ENCODE results near the gene MORN1.

Gene MORN1

GRCh38 chr1:2354511-2355372 lies 36.6 kb downstream of the MORN1 start:
- H3K27me3 ChIP-seq (ENCODE audit: insufficient read depth, low read length), result no peaks in the 10 kb centered on the region
- H2AFZ ChIP-seq (ENCODE audit: low read length, unreplicated experiment), result no peak overlapping the region
- no peaks in the 10 kb centered on the region for H3K4me1 ChIP-seq (ENCODE audit: control insufficient read depth, insufficient read depth, low read length, unreplicated experiment)
- no peaks in the 10 kb centered on the region for H3K36me3 ChIP-seq (ENCODE audit: insufficient read depth, low read length)
- no peaks in the 10 kb centered on the region for H3K79me2 ChIP-seq (ENCODE audit: control insufficient read depth, insufficient read depth, low read length, unreplicated experiment)
- H3K27ac ChIP-seq (ENCODE audit: low read depth, low read length), result no peak overlapping the region
- no peak overlapping the region for H3K4me3 ChIP-seq (ENCODE audit: low read depth, low read length)

DNA sequence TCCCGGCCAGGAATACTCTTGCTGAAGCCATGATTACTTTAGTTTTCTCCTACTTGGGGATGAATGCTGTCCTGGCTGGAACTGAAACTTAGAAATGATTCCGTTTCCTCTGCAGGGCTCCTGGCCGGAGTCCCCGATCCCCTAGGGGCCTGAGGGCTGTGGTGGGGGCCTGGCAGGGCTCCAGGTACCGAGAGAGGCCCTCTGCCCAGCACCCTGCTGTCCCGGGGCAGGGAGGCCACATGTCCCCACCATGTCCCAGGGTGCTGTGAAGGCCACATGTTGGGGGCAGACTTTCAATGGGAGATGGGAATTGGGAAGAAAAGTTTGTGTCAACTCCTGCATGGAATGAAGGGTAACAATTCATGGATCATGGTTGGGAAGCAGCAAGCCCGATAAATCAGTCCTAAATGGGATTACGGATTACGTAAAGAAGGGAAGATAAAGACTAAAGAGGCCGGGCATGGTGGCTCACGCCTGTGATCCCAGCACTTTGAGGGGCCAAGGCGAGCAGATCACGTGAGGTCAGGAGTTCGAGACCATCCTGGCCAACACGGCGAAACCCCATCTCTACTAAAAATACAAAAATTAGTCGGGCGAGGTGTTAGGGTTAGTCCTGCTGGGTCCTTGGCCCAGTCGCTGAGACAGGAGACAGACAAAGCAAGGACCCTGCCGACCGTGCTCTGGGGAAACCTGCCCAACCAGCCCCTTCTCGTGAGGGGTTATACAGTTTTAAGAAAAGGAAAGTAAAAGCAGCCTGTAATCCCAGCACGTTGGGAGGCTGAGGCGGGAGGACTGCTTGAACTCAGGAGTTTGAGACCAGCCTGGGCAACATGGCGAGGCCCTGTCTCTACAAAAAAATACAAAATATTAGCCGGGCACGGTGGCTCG lies 37.6 kb downstream of the MORN1 start:
- no peak overlapping the region for H3K27ac ChIP-seq (ENCODE audit: low read depth, low read length)
- H3K79me2 ChIP-seq (ENCODE audit: control insufficient read depth, insufficient read depth, low read length, unreplicated experiment), result no peaks in the 10 kb centered on the region
- H3K27me3 ChIP-seq (ENCODE audit: insufficient read depth, low read length), result no peaks in the 10 kb centered on the region
- H3K4me1 ChIP-seq (ENCODE audit: control insufficient read depth, insufficient read depth, low read length, unreplicated experiment), result no peaks in the 10 kb centered on the region
- no peak overlapping the region for H3K4me3 ChIP-seq (ENCODE audit: low read depth, low read length)
- no peaks in the 10 kb centered on the region for H3K36me3 ChIP-seq (ENCODE audit: insufficient read depth, low read length)
- no peak overlapping the region for H2AFZ ChIP-seq (ENCODE audit: low read length, unreplicated experiment)

- Histone ChIP-seq H3K4me3 (ENCODE audit: low read depth, low read length) (no peak overlapping the region), H3K36me3 (ENCODE audit: insufficient read depth, low read length) (no peaks in the 10 kb centered on the region), H3K27me3 (ENCODE audit: insufficient read depth, low read length) (no peaks in the 10 kb centered on the region), H3K4me1 (ENCODE audit: control insufficient read depth, insufficient read depth, low read length, unreplicated experiment) (no peaks in the 10 kb centered on the region), H3K27ac (ENCODE audit: low read depth, low read length) (no peak overlapping the region), H2AFZ (ENCODE audit: low read length, unreplicated experiment) (no peak overlapping the region), H3K79me2 (ENCODE audit: control insufficient read depth, insufficient read depth, low read length, unreplicated experiment) (no peaks in the 10 kb centered on the region)
Measured at GRCh38 chr1:2352897-2353550, 38.3 kb downstream of the MORN1 start.

DNA sequence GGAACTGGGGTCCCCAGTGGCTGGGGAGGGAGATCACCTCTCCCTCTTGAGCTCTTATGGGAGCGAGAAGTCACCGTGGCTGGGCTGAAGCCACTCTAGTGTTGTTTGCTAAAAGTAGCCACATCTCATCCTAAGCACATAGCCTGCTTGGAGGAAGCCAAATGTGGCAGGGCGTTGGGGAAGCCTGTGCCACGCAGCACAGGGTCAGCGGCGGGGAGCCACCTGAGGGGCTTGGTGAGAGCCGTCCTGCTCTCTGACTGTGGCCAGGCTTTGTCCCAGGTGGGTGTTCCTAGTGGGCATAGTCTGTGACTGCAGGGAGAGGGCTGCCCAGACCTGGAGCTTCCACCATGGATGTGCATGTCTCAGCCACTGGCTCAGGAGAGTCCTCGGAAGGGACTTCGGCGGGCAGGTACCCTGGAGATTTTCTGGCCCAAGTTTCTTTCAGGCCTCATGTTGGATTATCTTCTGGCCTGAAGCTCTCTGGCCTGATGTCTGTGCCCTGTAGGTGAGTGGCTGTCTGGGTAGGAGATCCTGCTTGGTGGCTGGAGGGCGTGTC lies 38.9 kb downstream of the MORN1 start:
- H2AFZ ChIP-seq (ENCODE audit: low read length, unreplicated experiment), result no peak overlapping the region
- no peak overlapping the region for H3K27ac ChIP-seq (ENCODE audit: low read depth, low read length)
- H3K4me1 ChIP-seq (ENCODE audit: control insufficient read depth, insufficient read depth, low read length, unreplicated experiment), result no peaks in the 10 kb centered on the region
- H3K36me3 ChIP-seq (ENCODE audit: insufficient read depth, low read length), result no peaks in the 10 kb centered on the region
- H3K4me3 ChIP-seq (ENCODE audit: low read depth, low read length), result no peak overlapping the region
- H3K79me2 ChIP-seq (ENCODE audit: control insufficient read depth, insufficient read depth, low read length, unreplicated experiment), result no peaks in the 10 kb centered on the region
- H3K27me3 ChIP-seq (ENCODE audit: insufficient read depth, low read length), result no peaks in the 10 kb centered on the region

GRCh38 chr1:2351723-2352122 lies 39.6 kb downstream of the MORN1 start:
- no peaks in the 10 kb centered on the region for H3K27me3 ChIP-seq (ENCODE audit: insufficient read depth, low read length)
- H3K4me3 ChIP-seq (ENCODE audit: low read depth, low read length), result no peak overlapping the region
- no peaks in the 10 kb centered on the region for H3K4me1 ChIP-seq (ENCODE audit: control insufficient read depth, insufficient read depth, low read length, unreplicated experiment)
- H2AFZ ChIP-seq (ENCODE audit: low read length, unreplicated experiment), result no peak overlapping the region
- no peak overlapping the region for H3K27ac ChIP-seq (ENCODE audit: low read depth, low read length)
- H3K79me2 ChIP-seq (ENCODE audit: control insufficient read depth, insufficient read depth, low read length, unreplicated experiment), result no peaks in the 10 kb centered on the region
- H3K36me3 ChIP-seq (ENCODE audit: insufficient read depth, low read length), result no peaks in the 10 kb centered on the region

GRCh38 chr1:2350911-2351655 lies 40.3 kb downstream of the MORN1 start:
- no peaks in the 10 kb centered on the region for H3K79me2 ChIP-seq (ENCODE audit: control insufficient read depth, insufficient read depth, low read length, unreplicated experiment)
- no peaks in the 10 kb centered on the region for H3K4me1 ChIP-seq (ENCODE audit: control insufficient read depth, insufficient read depth, low read length, unreplicated experiment)
- H3K36me3 ChIP-seq (ENCODE audit: insufficient read depth, low read length), result no peaks in the 10 kb centered on the region
- H2AFZ ChIP-seq (ENCODE audit: low read length, unreplicated experiment), result no peak overlapping the region
- H3K4me3 ChIP-seq (ENCODE audit: low read depth, low read length), result no peak overlapping the region
- H3K27ac ChIP-seq (ENCODE audit: low read depth, low read length), result no peak overlapping the region
- H3K27me3 ChIP-seq (ENCODE audit: insufficient read depth, low read length), result no peaks in the 10 kb centered on the region

DNA sequence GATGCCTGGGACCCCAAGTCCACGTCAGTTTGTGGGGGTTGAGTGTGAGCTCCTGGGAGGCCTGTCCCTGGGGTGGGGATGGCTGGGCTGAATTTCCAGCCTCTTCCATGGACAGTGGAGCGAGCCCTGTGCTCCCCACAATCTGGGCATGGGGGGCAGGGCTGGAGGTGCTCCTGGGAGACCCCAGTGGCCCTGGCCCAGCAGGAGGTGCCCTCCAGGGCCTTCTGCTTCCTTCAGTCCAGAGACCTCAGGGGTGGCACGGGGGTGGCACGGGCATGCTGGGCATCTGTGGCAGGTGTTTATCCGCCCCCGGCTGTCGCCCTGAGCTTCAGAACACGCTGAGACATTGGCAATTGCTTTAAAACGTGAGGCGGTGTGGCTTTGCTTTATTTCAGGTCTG lies 40.9 kb downstream of the MORN1 start:
- Histone ChIP-seq H3K4me1 (ENCODE audit: control insufficient read depth, insufficient read depth, low read length, unreplicated experiment) (no peaks in the 10 kb centered on the region), H3K79me2 (ENCODE audit: control insufficient read depth, insufficient read depth, low read length, unreplicated experiment) (no peaks in the 10 kb centered on the region), H3K27me3 (ENCODE audit: insufficient read depth, low read length) (no peaks in the 10 kb centered on the region), H2AFZ (ENCODE audit: low read length, unreplicated experiment) (no peak overlapping the region), H3K4me3 (ENCODE audit: low read depth, low read length) (no peak overlapping the region), H3K36me3 (ENCODE audit: insufficient read depth, low read length) (no peaks in the 10 kb centered on the region), H3K27ac (ENCODE audit: low read depth, low read length) (no peak overlapping the region)

DNA sequence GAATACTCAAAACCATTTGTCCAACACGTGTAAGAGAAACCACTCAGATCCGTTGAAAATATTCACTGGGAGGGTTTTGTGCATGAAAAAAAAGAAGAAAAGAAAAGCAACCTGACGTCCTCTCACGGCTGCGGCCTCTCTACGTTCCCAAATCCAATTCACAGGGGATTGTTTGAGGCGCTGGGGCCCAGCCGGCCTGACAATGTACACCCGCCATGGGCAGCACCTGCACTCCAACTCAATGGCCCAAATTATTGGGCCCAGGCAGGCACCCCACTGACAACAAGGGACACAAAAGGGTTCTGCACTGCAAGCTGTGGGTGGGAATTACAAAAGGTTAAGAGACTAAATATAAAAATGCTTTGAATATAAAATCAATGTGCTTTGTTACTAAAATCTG lies 41.5 kb downstream of the MORN1 start:
- Histone ChIP-seq H3K27me3 (ENCODE audit: insufficient read depth, low read length) (no peaks in the 10 kb centered on the region), H3K4me3 (ENCODE audit: low read depth, low read length) (no peak overlapping the region), H3K79me2 (ENCODE audit: control insufficient read depth, insufficient read depth, low read length, unreplicated experiment) (no peaks in the 10 kb centered on the region)

DNA sequence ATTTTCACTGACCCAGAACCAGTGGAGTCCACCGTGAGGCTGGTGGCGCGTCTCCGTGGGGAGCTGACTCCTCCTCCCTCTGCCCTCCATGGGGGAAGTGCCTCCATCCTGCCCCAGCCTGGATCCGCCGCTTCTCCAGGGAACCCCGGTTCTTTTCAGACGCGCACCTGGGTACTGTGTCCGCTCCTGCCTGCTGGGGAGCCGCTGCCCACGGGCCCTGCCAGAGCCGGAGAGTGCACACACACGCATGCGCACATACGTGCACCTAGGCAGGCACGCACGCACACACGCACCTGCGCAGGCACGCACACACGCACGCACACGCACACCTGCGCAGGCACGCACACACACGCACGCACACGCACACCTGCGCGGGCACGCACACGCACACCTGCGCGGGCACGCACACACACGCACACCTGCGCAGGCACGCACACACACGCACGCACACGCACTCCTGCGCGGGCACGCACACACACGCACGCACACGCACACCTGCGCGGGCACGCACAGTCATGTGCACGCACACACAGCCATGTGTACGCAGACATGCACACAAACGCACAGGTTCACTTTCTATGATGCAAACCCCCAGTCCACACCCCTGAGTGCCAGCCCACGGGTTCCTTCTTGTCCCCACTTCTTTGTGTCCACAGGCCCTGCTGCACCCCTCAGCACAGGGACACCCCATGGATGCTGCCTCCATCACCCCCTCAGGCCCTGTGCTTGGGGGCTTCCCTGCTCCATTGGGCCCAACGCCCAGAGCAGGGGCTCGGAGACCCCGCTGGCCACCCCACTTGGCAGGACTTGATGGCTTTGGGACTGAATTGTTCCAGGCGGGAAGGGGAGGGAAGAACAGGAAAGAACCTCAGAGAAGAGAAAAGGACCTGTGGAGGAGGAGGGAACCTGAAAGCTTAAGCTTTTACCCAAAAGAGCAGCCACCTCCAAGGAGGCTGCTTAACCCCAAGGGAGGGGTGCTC lies 42.7 kb downstream of the MORN1 start:
- Histone ChIP-seq H3K27ac (ENCODE audit: low read depth, low read length) (no peak overlapping the region), H2AFZ (ENCODE audit: low read length, unreplicated experiment) (no peak overlapping the region), H3K79me2 (ENCODE audit: control insufficient read depth, insufficient read depth, low read length, unreplicated experiment) (no peaks in the 10 kb centered on the region), H3K4me3 (ENCODE audit: low read depth, low read length) (no peak overlapping the region), H3K4me1 (ENCODE audit: control insufficient read depth, insufficient read depth, low read length, unreplicated experiment) (no peaks in the 10 kb centered on the region), H3K27me3 (ENCODE audit: insufficient read depth, low read length) (no peaks in the 10 kb centered on the region), H3K36me3 (ENCODE audit: insufficient read depth, low read length) (no peaks in the 10 kb centered on the region)

More for the DNA sequence above, 41.5 kb downstream of the MORN1 start:
- H2AFZ ChIP-seq (ENCODE audit: low read length, unreplicated experiment), result no peak overlapping the region
- H3K27ac ChIP-seq (ENCODE audit: low read depth, low read length), result no peak overlapping the region
- H3K4me1 ChIP-seq (ENCODE audit: control insufficient read depth, insufficient read depth, low read length, unreplicated experiment), result no peaks in the 10 kb centered on the region
- no peaks in the 10 kb centered on the region for H3K36me3 ChIP-seq (ENCODE audit: insufficient read depth, low read length)
